Neuron (in vitro differentiated cells): Measurements from ENCODE around the gene ADAMTS4.
A peak's percentile ranks its signal among the peaks of the same experiment; 100 is the strongest.

Experiments used
- H2AFZ ChIP-seq: one replicate; pipeline ENCODE4 v1.6.1; 2013; ENCODE audit warnings: low read depth, mild to moderate bottlenecking, inconsistent platforms, low read length, moderate library complexity
- H3K27me3 ChIP-seq: one replicate; pipeline ENCODE4 v1.6.1; 2013; ENCODE audit warnings: low read length; ENCODE audit not compliant: insufficient read depth
- H3K36me3 ChIP-seq: one replicate; pipeline ENCODE4 v1.6.1; 2013; ENCODE audit warnings: low read length; ENCODE audit not compliant: insufficient read depth
- H3K4me1 ChIP-seq: one replicate; pipeline ENCODE4 v1.6.1; 2013; ENCODE audit warnings: low read length; ENCODE audit not compliant: insufficient read depth
- H3K4me3 ChIP-seq: 2 replicates; pipeline ENCODE4 v1.5.1; 2013; ENCODE audit warnings: mild to moderate bottlenecking, low read length, moderate library complexity
- H3K9me3 ChIP-seq: one replicate; pipeline ENCODE4 v1.6.1; 2013; ENCODE audit warnings: low read length

The ADAMTS4 gene

DNA sequence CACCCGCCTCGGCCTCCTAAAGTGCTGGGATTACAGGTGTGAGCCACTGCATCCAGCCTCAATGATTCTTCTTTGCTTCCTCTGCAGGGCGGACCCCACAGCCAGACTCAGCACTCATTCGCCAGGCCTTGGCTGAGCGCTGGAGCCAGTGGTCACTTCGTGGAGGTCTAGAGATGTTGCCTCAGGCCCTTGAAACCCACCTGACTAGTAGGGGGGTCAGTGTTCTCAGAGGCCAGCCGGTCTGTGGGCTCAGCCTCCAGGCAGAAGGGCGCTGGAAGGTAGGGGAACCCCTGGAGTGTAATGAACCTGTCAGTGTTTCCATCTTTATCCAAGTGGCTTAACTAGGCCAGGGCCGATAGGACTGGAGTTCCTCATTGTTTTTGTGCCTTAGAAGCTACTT lies 29.9 kb downstream of the ADAMTS4 start:
- no peaks in the 10 kb centered on the region for H3K9me3 ChIP-seq
- peaks cover 47% of the 10 kb centered on the region for H3K36me3 ChIP-seq
- no peaks in the 10 kb centered on the region for H3K27me3 ChIP-seq
- no peak overlapping the region for H2AFZ ChIP-seq
- H3K4me1 ChIP-seq, result peaks cover 8% of the 10 kb centered on the region
- H3K4me3 ChIP-seq, result no peak overlapping the region

DNA sequence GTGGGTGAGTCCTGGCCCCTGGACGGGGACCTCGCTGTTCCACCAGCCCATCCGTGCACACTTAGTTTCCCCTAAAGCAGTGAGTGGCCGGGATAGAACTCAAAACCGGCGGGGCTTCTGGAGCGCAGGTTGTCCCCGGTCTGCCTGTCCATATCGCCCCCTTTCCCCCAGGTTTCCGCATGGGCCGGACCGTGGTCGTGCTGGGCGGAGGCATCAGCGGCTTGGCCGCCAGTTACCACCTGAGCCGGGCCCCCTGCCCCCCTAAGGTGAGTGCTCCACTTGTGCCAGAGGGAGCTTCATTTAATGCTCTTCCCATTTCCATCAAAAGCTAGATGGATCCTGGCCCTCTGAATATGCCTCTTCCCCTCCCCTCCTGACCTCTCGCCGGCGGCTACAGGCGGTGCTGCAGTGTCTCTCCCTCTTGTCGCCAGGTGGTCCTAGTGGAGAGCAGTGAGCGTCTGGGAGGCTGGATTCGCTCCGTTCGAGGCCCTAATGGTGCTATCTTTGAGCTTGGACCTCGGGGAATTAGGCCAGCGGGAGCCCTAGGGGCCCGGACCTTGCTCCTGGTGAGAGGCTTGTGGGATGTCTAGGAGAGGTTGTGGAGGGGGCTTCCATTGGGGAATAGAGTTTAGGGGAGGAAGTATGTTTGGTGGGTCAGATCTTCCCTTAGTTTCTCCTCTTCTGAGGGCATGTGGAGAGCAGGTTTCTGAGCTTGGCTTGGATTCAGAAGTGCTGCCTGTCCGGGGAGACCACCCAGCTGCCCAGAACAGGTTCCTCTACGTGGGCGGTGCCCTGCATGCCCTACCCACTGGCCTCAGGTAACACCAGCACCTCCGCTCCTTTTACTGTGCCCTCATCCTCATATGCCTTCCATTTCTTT lies 31.9 kb downstream of the ADAMTS4 start:
- peak overlapping the region; percentile 44 for H2AFZ ChIP-seq
- peaks cover 45% of the 10 kb centered on the region for H3K36me3 ChIP-seq
- H3K4me3 ChIP-seq, result peak overlapping the region; percentile 89
- H3K27me3 ChIP-seq, result no peaks in the 10 kb centered on the region
- no peaks in the 10 kb centered on the region for H3K9me3 ChIP-seq
- peaks cover 8% of the 10 kb centered on the region for H3K4me1 ChIP-seq

DNA sequence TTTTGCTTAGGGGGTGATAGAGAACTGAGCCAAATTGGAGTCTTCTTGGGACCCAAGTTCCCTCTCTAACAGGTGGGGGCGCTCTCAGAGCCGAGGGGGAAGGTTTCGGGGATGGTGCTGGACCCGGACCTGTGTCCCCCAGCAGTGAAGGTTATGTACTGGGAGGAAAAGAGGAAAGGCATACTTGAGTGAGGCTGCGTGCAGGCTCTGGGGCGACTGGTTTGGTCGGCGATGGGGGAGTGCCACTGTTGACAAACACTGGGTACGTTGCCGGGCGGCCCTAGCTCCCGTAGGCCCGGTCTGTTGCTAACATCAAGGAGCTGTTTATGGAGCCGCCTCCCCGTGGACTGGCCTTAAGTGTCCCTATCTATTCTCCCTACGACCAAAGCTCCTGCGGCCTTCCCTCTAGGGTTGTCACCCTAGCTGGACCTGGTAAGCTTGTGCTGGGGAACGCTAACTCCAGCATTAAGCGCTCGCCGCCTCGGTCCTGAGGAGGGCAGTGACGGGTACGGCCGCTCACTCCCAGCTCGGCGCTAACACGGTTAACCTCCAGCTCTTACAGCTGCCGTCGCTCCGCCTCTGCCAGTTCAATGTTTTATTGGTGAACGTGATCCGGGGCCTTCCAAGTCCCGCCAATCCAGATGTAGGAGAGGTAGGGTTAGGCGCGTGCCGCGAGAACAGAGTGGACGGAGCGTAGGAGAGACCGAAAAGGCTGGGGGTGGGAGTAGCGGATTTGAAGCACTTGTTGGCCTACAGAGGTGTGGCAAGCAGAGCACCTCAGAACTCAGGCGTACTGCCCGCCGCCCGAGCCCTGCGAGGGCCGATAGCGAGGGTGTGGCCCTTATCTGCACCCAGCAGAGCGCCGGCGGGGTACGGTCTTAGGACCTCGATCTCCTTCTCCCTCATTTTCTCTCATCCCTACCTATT lies 32.8 kb downstream of the ADAMTS4 start, which contains the start of gene PPOX:
Gene PPOX, plus strand, starts transcription at position 685 of the 927 bp plus-strand sequence. CDS start 422 bp downstream, outside the sequence.
- Histone ChIP-seq H2AFZ (peak within 1 kb of the TSS; percentile 52), H3K4me3 (peak within 1 kb of the TSS; percentile 89), H3K9me3 (no peaks in the 10 kb centered on the region), H3K27me3 (no peaks in the 10 kb centered on the region), H3K4me1 (peaks cover 8% of the 10 kb centered on the region), H3K36me3 (peaks cover 44% of the 10 kb centered on the region)

DNA sequence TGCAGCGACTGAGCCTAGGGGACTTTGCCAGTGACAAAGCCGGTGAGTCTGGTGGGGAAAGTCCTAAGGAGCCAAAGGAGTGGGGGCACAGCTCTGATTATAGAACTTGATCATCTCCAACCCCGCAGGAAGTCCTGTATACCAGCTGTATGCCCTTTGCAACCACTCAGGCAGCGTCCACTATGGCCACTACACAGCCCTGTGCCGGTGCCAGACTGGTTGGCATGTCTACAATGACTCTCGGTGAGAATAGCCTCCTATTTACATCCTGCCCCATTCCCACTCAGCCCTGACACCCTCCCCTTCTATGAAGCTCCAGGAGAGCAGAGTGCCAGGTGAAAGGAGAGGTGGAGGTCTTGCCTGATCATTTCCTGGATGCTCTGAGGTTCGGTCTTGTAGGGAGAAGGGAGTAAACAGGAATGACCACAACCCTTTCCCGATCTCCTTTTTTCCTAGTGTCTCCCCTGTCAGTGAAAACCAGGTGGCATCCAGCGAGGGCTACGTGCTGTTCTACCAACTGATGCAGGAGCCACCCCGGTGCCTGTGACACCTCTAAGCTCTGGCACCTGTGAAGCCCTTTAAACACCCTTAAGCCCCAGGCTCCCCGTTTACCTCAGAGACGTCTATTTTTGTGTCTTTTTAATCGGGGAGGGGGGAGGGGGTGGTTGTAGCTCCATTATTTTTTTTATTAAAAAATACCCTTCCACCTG lies 33.8 kb downstream of the ADAMTS4 start:
- Histone ChIP-seq H3K9me3 (no peaks in the 10 kb centered on the region), H3K27me3 (no peaks in the 10 kb centered on the region), H3K36me3 (peaks cover 41% of the 10 kb centered on the region), H3K4me1 (peaks cover 13% of the 10 kb centered on the region), H2AFZ (no peak overlapping the region), H3K4me3 (peak overlapping the region; percentile 89)

DNA sequence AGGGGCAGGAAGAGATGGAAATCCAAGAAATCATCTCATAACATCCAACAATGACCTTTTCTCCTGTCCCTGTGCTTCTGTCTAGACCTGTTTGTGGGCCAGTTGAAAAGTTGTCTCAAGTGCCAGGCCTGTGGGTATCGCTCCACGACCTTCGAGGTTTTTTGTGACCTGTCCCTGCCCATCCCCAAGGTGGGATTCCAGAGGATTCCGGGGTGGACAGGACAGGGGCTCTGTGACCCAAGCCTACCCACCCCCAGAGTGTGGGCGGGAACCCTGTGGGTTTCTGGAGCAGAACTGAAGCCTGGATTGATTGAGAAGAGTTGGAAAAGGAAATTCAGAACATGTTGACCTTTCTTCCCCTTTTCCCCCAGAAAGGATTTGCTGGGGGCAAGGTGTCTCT lies 35.1 kb downstream of the ADAMTS4 start:
- peaks cover 19% of the 10 kb centered on the region for H3K4me1 ChIP-seq
- no peaks in the 10 kb centered on the region for H3K27me3 ChIP-seq
- peaks cover 30% of the 10 kb centered on the region for H3K36me3 ChIP-seq
- no peak overlapping the region for H3K4me3 ChIP-seq
- no peaks in the 10 kb centered on the region for H3K9me3 ChIP-seq
- no peak overlapping the region for H2AFZ ChIP-seq

DNA sequence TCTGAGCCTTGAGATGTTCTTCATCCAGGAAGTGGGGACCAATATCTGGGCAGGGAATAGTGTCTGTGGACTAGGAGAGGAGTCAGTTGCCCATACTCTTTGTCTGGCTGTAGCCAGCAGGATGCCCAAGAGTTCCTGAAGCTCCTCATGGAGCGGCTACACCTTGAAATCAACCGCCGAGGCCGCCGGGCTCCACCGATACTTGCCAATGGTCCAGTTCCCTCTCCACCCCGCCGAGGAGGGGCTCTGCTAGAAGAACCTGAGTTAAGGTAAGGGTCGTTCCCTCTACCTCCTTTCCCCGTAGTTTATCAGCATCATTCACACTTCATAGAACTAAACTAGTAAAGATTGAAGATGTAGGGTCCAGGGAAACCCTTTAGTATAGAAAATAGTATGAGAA lies 36.0 kb downstream of the ADAMTS4 start:
- peaks cover 23% of the 10 kb centered on the region for H3K4me1 ChIP-seq
- no peaks in the 10 kb centered on the region for H3K9me3 ChIP-seq
- no peak overlapping the region for H3K4me3 ChIP-seq
- H2AFZ ChIP-seq, result no peak overlapping the region
- no peaks in the 10 kb centered on the region for H3K27me3 ChIP-seq
- peaks cover 39% of the 10 kb centered on the region for H3K36me3 ChIP-seq

DNA sequence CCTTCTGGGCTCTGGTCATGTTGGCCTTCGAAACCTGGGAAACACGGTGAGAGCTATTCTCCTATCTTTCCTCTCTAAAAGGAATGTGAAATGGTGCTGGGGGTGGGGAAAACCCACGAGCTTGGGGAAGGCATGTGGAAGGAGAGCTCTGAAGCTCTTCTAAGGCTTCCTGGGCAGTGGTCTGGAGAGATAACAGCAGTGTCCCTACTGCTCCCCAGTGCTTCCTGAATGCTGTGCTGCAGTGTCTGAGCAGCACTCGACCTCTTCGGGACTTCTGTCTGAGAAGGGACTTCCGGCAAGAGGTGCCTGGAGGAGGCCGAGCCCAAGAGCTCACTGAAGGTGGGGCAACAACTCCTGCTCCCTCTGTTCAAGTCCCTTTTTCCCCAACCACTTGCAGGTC lies 36.8 kb downstream of the ADAMTS4 start:
- H3K27me3 ChIP-seq, result no peaks in the 10 kb centered on the region
- H3K36me3 ChIP-seq, result peaks cover 39% of the 10 kb centered on the region
- no peak overlapping the region for H3K4me3 ChIP-seq
- H3K9me3 ChIP-seq, result no peaks in the 10 kb centered on the region
- H2AFZ ChIP-seq, result no peak overlapping the region
- H3K4me1 ChIP-seq, result peaks cover 20% of the 10 kb centered on the region

DNA sequence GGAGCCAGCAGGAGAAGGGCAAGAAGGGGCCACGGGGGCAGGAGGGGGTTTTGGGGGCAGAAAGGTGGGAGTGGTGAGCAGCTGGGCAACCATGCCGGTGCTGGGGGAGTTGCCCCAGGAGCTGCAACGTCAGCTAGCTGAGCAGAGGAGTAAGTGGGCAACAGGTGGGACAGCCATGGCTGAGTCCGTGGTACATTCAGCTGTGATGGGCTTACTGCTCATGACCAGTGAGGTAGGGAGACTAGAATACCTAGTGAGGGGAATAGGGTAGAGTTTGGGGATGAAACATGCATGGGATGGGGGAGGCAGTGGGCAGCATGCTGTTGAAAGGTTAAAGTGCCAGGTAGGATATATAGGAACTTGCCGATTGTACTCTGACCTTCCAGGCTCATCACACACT lies 37.2 kb downstream of the ADAMTS4 start:
- Histone ChIP-seq H3K4me1 (peaks cover 18% of the 10 kb centered on the region), H3K27me3 (no peaks in the 10 kb centered on the region), H2AFZ (no peak overlapping the region), H3K4me3 (no peak overlapping the region), H3K9me3 (no peaks in the 10 kb centered on the region), H3K36me3 (peaks cover 39% of the 10 kb centered on the region)

DNA sequence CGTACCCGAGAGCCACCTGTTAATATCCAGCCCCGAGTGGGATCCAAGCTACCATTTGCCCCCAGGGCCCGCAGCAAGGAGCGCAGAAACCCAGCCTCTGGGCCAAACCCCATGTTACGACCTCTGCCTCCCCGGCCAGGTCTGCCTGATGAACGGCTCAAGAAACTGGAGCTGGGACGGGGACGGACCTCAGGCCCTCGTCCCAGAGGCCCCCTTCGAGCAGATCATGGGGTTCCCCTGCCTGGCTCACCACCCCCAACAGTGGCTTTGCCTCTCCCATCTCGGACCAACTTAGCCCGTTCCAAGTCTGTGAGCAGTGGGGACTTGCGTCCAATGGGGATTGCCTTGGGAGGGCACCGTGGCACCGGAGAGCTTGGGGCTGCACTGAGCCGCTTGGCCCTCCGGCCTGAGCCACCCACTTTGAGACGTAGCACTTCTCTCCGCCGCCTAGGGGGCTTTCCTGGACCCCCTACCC lies 38.1 kb downstream of the ADAMTS4 start:
- peaks cover 39% of the 10 kb centered on the region for H3K36me3 ChIP-seq
- no peak overlapping the region for H2AFZ ChIP-seq
- peaks cover 15% of the 10 kb centered on the region for H3K4me1 ChIP-seq
- H3K27me3 ChIP-seq, result no peaks in the 10 kb centered on the region
- peak overlapping the region; percentile 5 for H3K4me3 ChIP-seq
- H3K9me3 ChIP-seq, result no peaks in the 10 kb centered on the region

DNA sequence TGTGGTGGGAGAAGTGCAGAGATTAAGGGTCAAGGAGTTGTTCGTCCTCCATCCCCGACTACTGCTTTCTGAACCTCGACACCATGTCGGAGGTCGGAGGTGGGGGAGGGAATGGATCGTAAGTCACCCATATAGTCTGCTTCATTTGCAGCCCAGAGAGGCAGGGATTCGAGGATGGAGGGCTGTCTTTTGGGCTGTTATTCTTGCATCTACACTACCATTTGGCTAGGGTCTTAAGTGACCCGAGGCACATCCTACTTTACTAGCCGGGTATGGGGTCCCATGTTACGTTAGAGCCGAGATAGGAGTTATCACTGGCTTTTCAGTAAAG lies 39.0 kb downstream of the ADAMTS4 start:
- H3K36me3 ChIP-seq, result peaks cover 39% of the 10 kb centered on the region
- peaks cover 14% of the 10 kb centered on the region for H3K4me1 ChIP-seq
- peak overlapping the region; percentile 74 for H2AFZ ChIP-seq
- H3K27me3 ChIP-seq, result no peaks in the 10 kb centered on the region
- no peaks in the 10 kb centered on the region for H3K9me3 ChIP-seq
- peak overlapping the region; percentile 63 for H3K4me3 ChIP-seq

DNA sequence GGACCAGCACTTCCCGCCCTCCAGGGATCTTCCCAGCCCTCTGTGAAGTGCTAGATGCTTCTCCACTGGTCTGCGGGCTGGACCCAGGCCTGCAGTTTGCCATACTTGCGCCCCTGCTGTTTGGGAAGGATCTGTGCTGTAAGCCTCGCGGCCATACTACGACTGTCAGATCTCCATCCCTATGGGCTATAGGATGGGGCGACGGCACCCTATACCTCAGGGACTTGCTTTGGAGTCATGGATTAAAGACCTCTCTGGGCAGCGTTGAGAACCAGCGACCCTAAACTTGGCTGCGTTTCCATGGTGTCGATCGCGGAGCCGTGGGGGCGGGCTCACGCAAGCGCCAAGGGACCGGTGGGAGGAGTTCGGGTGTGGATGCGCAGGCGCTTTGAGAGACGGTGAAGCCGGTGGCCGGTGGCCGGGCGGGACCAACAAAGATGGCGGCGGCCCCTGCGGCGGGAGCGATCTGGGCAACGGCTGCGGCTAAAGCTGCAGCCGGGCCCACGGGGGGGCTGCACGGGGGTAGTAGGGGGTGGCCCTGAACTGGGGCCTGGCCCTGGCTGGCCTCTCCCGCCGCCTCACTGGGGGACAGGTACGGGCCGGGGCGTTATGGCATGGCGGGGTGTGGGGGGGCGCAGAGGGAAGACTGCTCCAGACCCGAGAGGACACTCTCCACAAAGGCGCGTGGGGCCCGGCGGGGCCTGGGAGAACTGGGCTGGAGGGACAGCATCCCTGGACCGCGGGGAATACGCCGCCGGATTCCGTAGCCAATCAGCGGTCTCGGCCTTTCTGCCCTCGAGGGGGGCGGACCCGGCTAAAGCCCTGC lies 39.6 kb downstream of the ADAMTS4 start, which contains the start of gene USP21:
Gene USP21, plus strand, starts transcription at position 414 of the 826 bp plus-strand sequence. CDS start 1,141 bp downstream, outside the sequence.
- H3K4me1 ChIP-seq, result peaks cover 14% of the 10 kb centered on the region
- no peaks in the 10 kb centered on the region for H3K9me3 ChIP-seq
- H3K36me3 ChIP-seq, result peaks cover 39% of the 10 kb centered on the region
- no peaks in the 10 kb centered on the region for H3K27me3 ChIP-seq
- peak within 1 kb of the TSS; percentile 63 for H3K4me3 ChIP-seq
- peak within 1 kb of the TSS; percentile 74 for H2AFZ ChIP-seq
